Stimulated activated CD4-positive, alpha-beta T cell treated with anti-CD3 and anti-CD28 coated beads, Interleukin-4, amount 100 ng/mL, for 48 hours (primary cell): Measurements from ENCODE around the gene PCYT1A.
"Not testable (repeated sequence)": the region's sequence is repeated elsewhere in the genome, so short reads cannot be mapped to it uniquely, and the experiment has no call there.

Experiments
- DNase-seq, 2 donors: peaks; one replicate each; pipeline ENCODE4 v3.0.0-alpha.2; 2020; ENCODE audit warnings: low read depth in 2 of 2

PCYT1A gene

DNA sequence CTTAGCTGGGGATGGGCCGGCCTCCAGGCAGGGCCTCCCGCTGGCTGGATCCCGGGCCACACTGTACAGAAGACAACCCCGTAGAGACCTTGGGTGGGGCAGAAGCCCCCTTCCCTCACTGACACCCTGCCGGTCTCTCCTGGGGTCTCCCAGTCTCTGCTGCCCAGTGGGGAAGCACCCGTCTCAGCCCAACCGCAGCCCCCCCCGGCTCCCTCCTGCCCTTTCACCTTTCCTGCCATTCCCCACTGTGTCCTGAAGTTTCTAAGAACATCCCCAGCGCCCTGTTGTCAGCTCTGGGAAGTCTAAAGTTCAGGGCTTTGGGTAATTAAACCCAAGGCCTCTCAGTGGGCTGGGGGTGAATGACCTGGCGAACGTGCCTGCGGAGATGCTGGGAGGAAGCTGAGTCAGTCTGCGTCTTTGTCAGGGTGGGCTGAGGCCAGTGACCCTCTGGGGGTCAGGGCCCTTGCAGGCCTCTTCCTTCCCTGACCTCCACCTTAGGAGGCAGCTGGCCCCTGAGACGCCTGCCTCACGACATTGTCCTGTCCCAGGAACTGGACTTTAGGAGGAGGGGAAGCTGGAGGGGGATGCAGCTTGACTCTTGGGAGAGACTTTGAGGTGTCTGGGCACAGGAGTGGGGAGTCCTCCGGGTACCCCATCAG is 72.6 kb downstream of the PCYT1A start:
- DNase-seq, result no peak

DNA sequence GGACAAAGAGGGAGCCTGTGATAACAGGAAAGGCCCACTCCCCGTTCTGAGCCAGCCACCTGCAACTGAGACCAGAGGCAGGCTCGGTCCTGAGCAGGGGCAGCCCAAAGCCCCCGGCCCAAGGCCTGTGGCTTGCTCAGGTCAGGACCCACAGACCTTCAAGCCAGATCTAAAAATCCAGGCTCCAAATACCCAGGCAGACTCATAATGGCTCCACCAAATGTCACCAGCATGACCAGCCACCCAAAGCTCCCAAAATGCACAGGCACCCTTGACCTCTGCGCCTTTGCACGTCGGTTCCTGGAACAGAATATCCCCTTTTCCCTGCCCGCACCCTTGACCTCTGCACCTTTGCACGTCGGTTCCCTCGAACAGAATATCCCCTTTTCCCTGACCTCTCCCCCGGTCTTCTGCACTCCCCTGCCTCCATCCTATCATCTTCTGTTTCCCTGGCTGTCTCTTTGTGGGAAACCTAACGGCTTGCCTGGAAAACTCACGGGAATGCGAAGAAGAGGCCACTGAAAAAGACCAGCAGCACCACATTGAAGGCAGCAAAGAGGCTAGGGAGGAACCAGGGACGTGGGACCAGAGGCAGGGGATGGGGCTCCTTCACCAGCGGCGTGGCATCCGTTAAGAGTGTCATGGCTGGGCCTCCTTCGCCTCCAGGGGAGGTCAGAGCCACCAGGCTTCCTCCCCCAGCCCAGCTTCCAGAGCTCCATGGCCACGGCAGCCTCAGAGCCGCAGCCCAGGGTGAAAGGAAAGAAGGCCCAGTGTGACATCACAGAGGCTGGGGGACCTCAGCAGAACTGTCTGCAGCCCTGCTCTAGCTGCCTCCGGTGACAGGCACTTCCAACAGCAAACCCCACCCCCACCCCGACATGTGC is 76.6 kb downstream of the PCYT1A start, which contains the start of gene ZDHHC19:
Gene ZDHHC19, minus strand, starts transcription at position 728 of the 884 bp plus-strand sequence. Its CDS starts 85 bp downstream, at position 643.
- no peak for DNase-seq

DNA sequence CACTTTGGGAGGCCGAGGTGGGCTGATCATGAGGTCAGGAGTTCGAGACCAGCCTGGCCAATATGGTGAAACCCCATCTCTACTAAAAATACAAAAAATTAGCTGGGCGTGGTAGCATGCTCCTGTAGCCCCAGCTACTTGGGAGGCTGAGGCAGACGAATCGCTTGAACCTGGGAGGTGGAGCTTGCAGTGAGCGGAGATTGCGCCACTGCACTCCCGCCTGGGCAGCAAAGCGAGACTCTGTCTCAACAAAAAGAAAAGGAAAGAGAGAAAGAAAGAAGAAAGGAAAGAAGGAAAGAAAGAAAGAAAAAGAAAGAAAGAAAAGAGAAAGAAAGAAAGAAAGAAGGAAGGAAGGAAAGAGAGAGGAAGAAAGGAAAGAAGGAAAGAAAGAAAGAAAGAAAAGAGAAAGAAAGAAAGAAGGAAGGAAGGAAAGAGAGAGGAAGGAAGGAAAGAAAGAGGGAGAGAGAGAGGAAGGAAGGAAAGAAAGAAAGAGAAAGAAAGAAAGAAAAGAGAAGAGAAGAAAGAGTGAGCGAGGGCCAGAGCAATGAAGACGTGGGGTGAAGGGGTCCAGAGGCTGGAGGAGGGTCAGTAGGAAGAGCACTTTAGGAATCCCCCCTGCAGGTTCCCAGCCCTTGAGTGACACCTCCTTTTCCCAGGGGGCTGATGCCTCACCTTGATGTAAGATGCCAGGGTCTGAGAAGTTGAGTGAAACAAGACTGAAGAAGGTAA is 77.4 kb downstream of the PCYT1A start:
- DNase-seq, result not testable (repeated sequence)

DNA sequence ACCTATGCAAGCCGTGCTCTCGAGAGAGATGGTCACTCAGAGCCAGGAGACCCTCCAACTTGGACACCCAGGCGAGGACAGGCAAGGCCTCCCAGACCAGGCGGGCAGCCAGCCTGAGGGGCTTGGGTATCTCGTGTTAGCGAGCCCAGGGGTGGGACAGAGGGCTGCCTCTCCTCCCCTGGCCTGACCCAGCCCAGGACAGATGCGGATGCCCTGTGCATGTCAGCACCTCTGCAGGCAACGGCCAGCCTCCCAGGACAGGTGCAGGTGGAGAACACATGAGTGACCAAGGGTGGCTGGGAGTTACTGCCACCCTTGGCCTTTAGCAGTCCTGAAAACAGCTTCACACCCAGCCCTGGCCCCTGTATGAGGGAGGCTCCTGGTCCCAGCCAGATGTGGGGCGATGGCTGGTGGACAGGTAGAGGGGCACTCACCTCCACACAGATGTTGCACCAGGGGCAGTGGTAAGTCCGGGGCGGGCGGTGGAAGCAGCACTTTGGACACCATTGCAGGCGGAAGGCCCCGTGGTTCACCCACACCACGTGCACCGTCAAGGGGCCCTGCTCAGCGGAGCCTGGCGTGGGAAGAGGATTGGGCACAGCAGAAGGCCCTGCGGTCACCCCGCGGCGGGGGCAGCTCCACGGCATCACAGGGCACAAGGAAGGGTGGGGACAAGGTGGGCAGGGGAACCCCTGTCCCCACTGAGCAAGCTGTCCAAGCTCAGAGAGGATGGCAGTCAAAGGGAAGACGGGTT is 78.4 kb downstream of the PCYT1A start:
- no peak for DNase-seq

DNA sequence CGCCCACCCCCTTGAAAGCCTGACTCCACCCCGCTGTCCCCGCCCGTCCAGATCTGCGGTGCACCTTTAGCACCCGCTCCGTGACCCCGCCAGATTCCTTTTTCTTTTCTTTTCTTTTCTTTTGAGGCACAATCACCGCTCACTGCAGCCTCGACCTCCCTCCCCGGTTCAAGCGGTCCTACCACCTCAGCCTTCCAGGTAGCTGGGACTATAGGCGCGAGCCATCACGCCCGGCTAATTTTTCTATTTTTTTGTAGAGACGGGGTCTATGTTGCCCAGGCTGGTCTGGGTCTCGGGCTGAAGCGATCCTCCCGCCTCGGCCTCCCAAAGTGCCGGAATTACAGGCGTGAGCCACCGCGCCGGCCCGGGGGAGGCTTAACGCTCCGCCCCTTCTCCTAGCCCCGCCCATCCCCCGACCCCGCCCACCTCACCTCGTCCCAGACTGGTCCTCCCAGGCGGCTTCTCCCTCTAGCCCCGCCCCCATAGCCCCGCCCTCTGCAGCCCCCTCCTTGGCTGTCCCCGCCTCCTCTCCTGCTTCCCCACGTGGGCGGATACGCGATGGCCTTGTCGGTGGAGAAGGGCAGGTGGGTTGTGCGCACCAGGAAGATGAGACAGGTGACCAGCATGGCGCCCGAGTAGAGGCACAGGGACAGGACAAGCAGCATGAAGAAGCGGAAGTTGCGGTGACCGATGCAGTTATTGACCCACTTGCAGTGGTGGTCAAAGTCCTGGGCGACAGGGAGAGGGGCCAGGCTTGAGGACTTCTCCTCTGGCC is 79.5 kb downstream of the PCYT1A start:
- peak; percentile 59 to 73 for DNase-seq

DNA sequence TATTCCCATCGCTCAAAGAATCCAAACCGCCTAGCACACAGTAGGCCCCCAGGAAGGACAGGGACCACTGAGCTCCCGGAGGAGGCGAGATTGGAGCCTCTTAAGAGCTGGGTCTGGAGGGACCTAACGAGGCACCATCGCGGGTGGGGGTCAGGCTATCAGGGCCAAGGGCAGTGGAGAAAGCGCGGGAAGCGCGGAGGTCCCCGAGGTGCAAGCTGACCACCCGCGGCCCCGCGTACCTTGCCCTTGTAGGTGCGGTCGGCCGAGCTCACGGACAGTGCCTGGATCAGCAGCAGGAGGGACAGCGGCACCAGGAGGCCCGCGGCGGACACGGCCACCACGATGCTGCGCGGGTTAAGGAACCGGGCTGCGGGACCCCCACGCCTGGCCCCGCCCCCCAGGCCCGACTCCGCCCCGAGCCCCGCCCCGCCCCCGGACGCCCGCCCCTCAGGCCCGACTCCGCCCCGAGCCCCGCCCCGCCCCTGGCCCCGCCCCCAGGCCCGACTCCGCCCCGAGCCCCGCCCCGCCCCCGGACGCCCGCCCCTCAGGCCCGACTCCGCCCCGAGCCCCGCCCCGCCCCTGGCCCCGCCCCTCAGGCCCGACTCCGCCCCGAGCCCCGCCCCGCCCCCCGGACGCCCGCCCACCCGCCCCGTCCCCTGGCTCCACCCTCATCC is 80.2 kb downstream of the PCYT1A start:
- DNase-seq, result no peak

DNA sequence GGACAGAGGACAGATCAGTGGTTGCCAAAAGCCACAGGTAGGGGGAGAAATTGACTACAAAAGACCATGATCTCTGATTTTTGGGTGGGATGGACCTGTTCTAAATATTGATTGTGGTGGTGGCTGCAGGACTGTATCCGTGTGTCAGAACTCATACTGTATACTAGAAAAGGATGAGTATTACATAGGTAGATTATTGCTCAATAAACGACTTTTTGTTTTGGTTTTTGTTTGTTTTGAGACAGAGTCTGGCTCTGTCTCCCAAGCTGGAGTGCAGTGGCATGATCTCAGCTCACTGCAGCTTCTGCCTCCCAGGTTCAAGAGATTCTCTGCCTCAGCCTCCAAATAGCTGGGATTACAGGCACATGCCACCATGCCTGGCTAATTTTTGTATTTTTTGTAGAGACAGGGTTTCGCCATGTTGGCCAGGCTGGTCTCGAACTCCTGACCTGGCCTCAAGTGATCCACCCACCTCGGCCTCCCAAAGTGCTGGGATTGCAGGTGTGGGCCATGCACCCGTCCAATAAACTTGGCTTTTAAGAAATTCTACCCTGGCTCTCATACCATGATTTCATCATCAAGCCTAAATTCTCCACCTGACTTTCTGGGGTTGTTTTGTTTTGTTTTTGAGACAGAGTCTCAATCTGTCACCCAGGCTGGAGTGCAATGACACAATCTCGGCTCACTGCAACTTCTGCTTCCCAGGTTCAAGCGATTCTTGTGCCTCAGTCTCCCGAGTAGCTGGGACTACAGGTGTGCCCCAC is 81.9 kb downstream of the PCYT1A start:
- DNase-seq, result not testable (repeated sequence)

DNA sequence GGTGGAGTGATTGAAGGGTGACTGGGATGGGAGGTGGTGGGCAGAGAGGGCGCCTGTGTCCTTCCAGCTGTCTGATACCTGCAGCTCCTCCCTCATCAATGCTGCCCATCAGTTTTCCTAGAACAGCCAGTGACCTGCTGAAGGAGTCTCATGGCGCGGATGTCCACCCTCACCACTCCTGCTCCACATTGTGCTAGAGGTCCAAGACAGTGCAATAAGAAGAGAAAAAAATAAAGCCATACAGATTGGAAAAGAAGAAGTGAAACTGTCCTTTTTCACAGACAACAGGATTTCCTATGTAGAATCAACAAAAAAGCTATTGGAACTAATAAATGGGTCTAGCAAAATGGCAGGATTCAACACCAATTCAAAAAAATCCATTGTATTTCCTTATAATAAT is 83.7 kb downstream of the PCYT1A start:
- DNase-seq, result no peak

DNA sequence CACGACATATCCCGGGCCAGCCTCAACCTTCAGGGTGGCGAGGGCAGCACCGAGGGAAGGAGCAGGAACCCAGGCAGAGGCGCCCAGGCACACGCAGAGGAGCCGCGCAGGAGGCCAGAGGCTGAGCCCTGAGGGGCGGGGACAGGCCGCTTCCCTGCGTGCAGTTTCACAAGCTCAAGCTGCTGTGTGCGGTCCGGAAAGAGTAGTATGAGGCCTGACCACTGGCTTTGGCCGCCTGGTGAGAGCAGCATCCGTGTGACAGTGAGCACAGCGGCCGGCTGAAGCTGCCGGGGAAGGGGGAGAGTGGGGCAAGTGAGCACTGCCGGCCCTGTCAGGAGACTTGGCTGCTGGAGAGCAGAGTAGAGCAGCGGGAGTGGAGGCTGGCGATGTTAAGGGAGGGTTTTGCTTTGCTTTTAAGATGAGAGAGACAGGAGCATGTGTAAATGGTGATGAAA is 85.0 kb downstream of the PCYT1A start:
- DNase-seq, result no peak

DNA sequence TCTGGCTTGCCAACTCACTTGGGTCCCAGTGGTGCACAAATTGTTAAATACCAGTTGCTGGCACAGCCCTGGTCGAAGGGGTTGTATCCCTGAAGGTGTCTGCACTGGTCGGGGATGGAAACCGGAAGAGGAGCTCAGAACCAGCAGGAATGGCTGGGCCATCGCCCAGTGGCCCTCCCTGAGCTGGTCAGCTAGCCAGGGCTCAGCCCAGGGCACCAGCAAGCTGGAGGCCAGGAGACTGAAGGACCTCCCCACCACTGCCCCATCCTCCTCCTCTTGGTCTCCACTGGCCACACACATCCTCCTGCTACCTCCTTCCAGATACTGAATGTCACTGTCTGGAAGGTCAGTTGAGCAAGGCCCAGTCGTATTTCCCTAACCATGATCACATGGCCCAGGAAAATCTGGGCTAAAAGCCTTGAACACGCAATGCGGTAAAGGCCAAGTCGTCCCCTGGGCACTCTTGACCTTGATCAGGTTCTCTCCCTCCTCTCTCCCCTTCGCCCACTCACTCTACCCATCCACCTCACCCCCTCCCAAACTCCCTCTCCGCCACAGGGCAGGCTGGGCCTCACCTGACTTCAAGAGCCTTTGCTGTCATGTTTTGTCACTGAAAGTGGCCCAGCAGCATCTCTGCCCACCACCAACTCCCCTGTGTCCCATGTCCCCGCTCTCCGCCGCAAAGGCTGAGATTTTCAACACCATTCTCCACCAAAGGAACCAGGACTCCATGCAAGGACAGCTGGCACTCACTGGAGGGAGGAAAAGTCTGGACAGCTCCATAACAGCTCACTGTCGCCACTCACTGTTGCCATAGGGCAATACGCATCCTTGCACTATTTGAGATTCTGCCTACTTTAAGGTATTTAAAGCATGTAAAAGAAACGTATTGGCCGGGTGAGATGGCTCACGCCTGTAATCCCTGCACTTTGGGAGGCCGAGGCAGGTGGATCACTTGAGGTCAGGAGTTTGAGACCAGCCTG is 88.5 kb downstream of the PCYT1A start:
- DNase-seq, result no peak

DNA sequence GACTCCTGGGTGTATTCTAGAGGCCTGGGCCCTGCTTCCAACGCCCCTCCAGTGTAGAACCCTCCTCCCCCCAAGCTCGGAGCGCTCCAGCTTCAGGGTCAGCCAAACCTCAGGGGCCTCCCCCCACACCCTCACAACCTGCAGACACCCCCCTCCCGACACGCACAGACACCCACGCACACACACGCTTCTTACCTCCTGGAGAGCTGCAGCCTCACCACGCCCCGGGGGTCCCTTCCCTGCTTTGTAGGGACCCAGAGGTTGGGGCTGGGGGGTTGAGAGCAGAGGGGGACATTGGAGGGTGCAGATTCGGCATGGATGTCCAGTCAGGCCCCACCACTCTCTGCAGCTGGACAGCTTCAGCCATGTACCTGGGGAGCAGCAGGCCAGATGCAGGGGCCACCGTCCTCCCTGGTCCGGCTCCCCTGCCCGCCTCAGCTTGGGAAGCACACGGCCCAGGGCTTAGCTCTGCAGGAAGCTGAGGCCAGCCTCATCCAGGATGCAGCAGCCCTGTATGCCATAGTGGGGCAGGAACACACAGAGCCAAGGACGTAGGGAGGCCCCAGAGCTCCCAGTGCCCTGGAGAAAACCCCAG is 89.3 kb downstream of the PCYT1A start:
- DNase-seq, result no peak

DNA sequence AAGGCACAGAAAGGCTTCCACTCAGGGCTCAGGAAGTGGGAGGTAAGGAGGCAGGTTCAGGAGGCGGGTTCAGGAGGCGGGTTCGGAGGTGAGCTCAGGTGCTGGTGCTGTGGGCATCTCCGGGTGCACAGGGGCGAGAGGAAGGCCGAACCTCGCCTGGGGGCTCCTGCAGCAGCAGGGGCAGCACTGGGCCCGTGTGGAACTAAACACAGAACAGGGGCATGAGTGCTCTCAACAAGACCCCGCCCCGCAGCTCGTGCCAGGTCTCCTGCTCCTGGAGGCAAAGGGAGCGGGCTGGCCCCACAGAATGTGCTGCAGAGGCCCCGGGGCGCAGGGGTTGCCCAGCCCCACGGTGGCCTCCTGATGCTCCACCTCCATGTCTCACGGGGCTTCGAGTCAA is 90.0 kb downstream of the PCYT1A start:
- DNase-seq, result no peak

DNA sequence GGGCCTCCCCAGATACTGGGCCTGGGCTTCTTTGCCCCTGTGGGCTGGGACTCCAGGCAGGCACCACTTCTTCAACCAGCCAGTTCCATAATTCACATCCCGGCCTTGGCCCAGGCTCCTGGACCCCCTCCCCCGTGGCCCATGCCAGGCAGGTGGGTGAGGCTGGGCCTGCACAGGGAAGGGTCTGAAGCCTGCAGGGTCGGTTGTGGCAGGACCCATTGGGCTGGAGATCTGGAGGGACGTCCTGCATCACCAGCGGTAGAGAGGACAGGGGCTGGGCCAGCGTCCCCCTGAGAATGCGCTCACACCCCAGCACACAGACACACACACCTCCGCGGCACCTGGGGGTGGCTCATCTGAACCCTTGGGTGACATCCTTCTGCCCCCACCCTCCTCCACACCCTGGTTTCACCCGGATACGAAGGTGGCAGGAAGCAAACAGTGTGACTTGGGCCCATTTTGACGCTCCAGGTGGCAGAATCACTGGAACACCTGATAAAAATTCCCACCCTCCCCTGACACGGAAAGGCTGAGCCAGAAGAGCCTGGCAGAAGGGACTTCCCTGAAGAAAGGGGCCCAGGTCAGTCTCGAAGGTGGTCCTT is 91.8 kb downstream of the PCYT1A start:
- DNase-seq, result no peak

DNA sequence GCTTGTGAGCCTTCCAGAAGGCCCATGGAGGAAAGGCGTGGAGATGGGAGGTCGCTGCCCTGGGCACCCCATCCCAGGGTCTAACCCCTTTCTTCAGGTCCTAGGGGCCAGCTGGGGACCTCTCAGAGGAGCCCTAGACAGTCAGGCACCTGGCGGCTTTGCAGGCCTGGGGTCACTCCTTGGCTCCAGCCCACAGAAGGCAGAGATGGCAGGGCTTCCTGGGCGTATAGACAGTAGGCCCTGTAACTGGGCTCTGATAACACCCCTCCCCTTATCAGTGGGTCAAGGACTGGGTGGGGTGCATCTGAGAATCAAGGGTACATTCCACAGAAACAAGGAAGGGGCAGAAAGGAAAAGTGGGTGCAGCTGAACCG is 93.0 kb downstream of the PCYT1A start:
- DNase-seq, result no peak

DNA sequence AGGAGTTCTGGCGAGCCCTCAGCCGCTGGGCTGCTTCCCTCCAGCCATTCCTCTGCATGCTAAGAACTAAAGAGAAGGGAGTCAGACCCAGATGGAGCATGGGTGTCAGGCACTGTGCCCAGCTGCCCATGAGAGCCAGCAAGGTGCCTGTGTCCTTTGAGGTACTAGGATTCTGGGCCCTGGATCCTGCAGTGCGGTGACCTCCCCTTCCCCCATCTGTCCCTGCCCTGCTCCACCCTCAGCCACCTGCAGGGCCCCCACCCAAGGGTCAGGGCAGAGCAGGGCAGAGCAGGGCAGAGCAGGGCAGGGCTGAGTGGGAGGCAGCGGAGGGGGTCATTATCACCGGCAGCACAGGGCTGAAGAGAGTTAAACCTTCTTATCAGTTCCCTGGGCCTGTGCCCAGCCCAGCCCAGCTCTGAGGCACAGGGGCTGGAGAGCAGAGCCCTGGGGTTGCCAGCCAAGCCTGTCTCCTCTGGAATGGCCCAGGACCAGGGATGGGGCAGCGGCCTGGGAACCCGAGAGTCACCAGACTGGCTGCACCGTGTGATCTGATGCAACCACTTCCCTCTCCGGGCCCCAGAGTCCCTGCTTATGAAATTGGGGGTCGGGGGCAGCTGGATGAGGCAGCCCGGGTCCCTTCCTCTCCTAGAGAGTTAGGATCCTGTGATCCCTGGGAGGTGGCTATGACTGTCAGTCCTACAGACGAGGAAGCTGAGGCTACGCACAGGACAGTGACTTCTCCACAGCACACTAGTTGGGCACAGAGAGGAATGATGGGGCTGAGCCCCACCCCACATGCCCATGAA is 93.6 kb downstream of the PCYT1A start:
- DNase-seq, result no peak

DNA sequence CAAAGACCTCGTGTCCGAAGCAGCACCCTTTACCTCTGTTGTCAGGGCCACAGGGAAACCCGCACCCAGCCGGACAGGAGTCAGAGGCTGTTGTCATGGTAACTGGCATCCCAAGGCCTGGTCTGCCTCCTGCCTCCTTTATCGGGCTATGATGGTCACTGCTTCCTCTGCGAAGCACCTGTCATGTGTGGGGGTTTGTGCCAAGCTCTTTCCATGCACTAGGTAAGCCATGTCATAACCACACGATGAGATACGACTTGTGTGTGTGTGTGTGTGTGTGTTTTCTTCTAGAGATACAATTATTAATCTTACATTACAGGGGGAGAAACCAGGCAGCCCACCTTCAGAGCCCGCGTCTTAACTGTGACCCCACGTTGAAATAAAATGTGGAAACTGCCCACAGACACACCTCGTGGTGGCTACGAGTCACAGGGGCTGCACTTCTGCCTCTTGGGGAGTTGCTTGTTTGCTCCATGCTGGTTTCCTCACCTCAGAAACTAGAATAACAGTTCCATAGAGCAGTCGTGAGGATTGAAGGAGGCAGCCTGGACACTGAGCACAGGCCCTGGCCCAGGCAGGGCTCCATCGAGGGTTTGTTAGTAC is 94.3 kb downstream of the PCYT1A start:
- no peak for DNase-seq
